ENCODE data around the gene TCEAL7.

The TCEAL7 gene

DNA sequence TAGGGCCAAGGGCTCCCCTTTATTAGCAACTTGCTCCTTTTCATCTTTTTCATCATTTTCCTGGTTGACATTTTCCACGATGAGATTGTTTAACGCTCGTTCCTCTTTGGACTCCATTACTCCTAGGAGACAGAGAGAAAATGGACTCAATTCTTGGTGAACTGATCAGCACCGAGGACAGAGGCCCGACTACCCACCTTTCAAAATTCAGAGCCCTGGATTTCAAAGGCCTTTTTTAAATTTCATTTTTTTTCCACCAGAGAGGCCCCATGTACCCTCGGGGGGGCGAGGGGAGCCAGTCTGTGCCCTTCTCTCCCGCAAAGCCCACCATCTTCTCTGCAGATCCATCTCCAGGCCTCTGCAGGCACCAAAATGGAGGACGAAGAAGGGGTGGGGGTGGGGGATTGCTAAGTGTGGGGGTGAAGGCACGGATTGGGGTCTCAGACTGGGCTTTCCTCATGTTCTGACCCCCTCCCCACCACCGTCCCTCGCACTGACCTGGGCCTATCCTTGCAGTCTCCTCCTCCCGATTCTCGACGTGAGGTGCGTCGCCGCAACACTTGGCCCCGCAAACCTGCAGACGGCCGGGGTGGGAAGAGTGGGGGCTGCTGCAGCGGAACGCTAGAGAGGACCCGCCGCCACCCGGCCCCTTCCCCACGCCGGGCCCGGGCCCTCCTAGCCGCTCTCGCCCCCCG lies 20.0 kb upstream of the TCEAL7 start:
- ATAC-seq: peak; percentile 52
- no peak for TF ChIP-seq PPARA (CRISPR knock-in tag; IDR thresholded peaks at IDR 0.05; ENCODE audit: borderline replicate concordance)
- TF ChIP-seq GLIS3 (CRISPR knock-in tag; IDR thresholded peaks at IDR 0.05): no peak
- TF ChIP-seq, protein P1, sequence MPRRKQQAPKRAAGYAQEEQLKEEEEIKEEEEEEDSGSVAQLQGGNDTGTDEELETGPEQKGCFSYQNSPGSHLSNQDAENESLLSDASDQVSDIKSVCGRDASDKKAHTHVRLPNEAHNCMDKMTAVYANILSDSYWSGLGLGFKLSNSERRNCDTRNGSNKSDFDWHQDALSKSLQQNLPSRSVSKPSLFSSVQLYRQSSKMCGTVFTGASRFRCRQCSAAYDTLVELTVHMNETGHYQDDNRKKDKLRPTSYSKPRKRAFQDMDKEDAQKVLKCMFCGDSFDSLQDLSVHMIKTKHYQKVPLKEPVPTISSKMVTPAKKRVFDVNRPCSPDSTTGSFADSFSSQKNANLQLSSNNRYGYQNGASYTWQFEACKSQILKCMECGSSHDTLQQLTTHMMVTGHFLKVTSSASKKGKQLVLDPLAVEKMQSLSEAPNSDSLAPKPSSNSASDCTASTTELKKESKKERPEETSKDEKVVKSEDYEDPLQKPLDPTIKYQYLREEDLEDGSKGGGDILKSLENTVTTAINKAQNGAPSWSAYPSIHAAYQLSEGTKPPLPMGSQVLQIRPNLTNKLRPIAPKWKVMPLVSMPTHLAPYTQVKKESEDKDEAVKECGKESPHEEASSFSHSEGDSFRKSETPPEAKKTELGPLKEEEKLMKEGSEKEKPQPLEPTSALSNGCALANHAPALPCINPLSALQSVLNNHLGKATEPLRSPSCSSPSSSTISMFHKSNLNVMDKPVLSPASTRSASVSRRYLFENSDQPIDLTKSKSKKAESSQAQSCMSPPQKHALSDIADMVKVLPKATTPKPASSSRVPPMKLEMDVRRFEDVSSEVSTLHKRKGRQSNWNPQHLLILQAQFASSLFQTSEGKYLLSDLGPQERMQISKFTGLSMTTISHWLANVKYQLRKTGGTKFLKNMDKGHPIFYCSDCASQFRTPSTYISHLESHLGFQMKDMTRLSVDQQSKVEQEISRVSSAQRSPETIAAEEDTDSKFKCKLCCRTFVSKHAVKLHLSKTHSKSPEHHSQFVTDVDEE (CRISPR knock-in tag; IDR thresholded peaks at IDR 0.05): no peak
- TF ChIP-seq ZNF70 (CRISPR knock-in tag; IDR thresholded peaks at IDR 0.05): no peak
- no peak for TF ChIP-seq ESRRG (CRISPR knock-in tag; IDR thresholded peaks at IDR 0.05)
- no peak for TF ChIP-seq CSDC2 (CRISPR knock-in tag; IDR thresholded peaks at IDR 0.05)
- no peak for TF ChIP-seq OSR1 (CRISPR knock-in tag; IDR thresholded peaks at IDR 0.05)
- TF ChIP-seq ZFP30 (CRISPR knock-in tag; IDR thresholded peaks at IDR 0.05): no peak
- TF ChIP-seq ARNTL (CRISPR knock-in tag; IDR thresholded peaks at IDR 0.05; ENCODE audit: borderline replicate concordance, low read depth): no peak
- no peak for TF ChIP-seq ZFP3 (CRISPR knock-in tag; IDR thresholded peaks at IDR 0.05)
- no peak for TF ChIP-seq TOX (CRISPR knock-in tag; IDR thresholded peaks at IDR 0.05; ENCODE audit: borderline replicate concordance)

DNA sequence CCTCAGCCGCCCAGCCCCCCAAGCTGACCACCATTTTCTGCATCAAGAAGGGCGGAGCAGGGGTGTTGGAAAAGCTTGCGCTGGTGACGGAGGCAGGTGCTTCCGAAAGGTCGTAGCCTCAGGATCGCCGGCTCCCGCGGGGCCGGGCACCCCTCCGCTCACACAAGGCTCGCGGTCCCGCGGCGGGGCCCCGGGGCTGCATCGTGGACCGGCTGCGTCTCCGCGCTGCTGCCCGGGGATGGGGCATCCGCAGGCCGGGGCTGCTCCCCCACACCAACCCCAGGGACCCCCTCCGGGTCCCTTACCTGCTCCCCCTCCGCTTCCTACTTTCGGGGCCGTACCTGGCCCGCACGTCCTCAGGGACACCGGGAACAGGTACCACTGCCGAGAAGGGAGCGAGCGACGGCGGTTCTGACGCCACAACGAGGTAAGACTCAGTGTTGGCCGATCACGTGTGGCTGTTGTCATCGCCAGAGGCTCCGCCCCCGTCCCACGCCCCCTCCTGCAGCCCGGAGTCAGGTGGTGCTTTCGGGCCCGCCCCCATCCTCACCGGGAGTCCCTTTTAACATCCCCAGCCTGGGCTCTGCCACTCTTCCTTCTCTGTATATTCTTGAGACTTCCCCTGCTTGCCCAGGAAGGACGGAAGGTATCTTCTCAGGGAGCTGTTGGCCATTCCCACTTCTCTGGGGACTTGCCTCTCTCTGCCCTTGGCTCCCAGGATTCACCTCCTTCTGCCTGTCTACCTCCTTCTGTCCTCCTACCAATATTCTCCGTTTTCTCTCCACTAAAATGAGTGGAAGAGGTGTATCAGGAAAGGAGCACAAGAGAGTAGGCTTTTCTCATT lies 19.3 kb upstream of the TCEAL7 start, which contains the start of gene BEX2:
Gene BEX2, minus strand, starts transcription at position 436 of the 844 bp plus-strand sequence. CDS start 1,014 bp downstream, outside the sequence.
- TF ChIP-seq ZC3H10 (CRISPR knock-in tag; IDR thresholded peaks at IDR 0.05): no peak
- no peak for TF ChIP-seq ARNTL (CRISPR knock-in tag; IDR thresholded peaks at IDR 0.05; ENCODE audit: borderline replicate concordance, low read depth)
- no peak for TF ChIP-seq TOX (CRISPR knock-in tag; IDR thresholded peaks at IDR 0.05; ENCODE audit: borderline replicate concordance)
- no peak for TF ChIP-seq CSDC2 (CRISPR knock-in tag; IDR thresholded peaks at IDR 0.05)
- TF ChIP-seq, protein P2, sequence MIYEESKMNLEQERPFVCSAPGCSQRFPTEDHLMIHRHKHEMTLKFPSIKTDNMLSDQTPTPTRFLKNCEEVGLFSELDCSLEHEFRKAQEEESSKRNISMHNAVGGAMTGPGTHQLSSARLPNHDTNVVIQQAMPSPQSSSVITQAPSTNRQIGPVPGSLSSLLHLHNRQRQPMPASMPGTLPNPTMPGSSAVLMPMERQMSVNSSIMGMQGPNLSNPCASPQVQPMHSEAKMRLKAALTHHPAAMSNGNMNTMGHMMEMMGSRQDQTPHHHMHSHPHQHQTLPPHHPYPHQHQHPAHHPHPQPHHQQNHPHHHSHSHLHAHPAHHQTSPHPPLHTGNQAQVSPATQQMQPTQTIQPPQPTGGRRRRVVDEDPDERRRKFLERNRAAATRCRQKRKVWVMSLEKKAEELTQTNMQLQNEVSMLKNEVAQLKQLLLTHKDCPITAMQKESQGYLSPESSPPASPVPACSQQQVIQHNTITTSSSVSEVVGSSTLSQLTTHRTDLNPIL (CRISPR knock-in tag; IDR thresholded peaks at IDR 0.05; ENCODE audit: low read depth): no peak
- TF ChIP-seq ZNF8 (CRISPR knock-in tag; IDR thresholded peaks at IDR 0.05): no peak
- TF ChIP-seq PPARA (CRISPR knock-in tag; IDR thresholded peaks at IDR 0.05; ENCODE audit: borderline replicate concordance): no peak
- no peak for TF ChIP-seq ESRRG (CRISPR knock-in tag; IDR thresholded peaks at IDR 0.05)
- TF ChIP-seq, protein P3, sequence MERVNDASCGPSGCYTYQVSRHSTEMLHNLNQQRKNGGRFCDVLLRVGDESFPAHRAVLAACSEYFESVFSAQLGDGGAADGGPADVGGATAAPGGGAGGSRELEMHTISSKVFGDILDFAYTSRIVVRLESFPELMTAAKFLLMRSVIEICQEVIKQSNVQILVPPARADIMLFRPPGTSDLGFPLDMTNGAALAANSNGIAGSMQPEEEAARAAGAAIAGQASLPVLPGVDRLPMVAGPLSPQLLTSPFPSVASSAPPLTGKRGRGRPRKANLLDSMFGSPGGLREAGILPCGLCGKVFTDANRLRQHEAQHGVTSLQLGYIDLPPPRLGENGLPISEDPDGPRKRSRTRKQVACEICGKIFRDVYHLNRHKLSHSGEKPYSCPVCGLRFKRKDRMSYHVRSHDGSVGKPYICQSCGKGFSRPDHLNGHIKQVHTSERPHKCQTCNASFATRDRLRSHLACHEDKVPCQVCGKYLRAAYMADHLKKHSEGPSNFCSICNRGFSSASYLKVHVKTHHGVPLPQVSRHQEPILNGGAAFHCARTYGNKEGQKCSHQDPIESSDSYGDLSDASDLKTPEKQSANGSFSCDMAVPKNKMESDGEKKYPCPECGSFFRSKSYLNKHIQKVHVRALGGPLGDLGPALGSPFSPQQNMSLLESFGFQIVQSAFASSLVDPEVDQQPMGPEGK (CRISPR knock-in tag; IDR thresholded peaks at IDR 0.05; ENCODE audit: borderline replicate concordance): no peak
- no peak for TF ChIP-seq RARB (CRISPR knock-in tag; IDR thresholded peaks at IDR 0.05)
- TF ChIP-seq, protein P4, sequence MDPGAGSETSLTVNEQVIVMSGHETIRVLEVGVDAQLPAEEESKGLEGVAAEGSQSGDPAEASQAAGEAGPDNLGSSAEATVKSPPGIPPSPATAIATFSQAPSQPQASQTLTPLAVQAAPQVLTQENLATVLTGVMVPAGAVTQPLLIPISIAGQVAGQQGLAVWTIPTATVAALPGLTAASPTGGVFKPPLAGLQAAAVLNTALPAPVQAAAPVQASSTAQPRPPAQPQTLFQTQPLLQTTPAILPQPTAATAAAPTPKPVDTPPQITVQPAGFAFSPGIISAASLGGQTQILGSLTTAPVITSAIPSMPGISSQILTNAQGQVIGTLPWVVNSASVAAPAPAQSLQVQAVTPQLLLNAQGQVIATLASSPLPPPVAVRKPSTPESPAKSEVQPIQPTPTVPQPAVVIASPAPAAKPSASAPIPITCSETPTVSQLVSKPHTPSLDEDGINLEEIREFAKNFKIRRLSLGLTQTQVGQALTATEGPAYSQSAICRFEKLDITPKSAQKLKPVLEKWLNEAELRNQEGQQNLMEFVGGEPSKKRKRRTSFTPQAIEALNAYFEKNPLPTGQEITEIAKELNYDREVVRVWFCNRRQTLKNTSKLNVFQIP (CRISPR knock-in tag; IDR thresholded peaks at IDR 0.05; ENCODE audit: borderline replicate concordance, low read depth): no peak
- no peak for TF ChIP-seq OSR1 (CRISPR knock-in tag; IDR thresholded peaks at IDR 0.05)
- TF ChIP-seq, protein P1 (CRISPR knock-in tag; IDR thresholded peaks at IDR 0.05): no peak
- TF ChIP-seq ISL1 (CRISPR knock-in tag; IDR thresholded peaks at IDR 0.05): no peak
- TF ChIP-seq, protein P5, sequence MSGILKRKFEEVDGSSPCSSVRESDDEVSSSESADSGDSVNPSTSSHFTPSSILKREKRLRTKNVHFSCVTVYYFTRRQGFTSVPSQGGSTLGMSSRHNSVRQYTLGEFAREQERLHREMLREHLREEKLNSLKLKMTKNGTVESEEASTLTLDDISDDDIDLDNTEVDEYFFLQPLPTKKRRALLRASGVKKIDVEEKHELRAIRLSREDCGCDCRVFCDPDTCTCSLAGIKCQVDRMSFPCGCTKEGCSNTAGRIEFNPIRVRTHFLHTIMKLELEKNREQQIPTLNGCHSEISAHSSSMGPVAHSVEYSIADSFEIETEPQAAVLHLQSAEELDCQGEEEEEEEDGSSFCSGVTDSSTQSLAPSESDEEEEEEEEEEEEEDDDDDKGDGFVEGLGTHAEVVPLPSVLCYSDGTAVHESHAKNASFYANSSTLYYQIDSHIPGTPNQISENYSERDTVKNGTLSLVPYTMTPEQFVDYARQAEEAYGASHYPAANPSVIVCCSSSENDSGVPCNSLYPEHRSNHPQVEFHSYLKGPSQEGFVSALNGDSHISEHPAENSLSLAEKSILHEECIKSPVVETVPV (CRISPR knock-in tag; IDR thresholded peaks at IDR 0.05): no peak
- no peak for TF ChIP-seq ZFP3 (CRISPR knock-in tag; IDR thresholded peaks at IDR 0.05)
- ATAC-seq: peak; percentile 98

Data from SK-N-SH treated with all-trans-retinoic acid at 6 μM for 48 hours (cell line).